Keratinocyte (primary cell): Measurements from ENCODE around the gene SNTB2. TPM values are rescaled to one million over a fixed set of nuclear protein-coding genes. Genes with fewer than 3 reads are reported as not detected.

ENCODE experiments used
- DNase-seq: peaks from one replicate; pipeline ENCODE4 v3.0.0-alpha.2; 2011; ENCODE audit warnings: low read depth, missing footprints, low spot score
- FAIRE-seq: peaks from 2 replicates; lab custom pipeline; 2011; peaks lifted over from hg19 to GRCh38; lab: Jason Lieb, UNC
- H2AFZ ChIP-seq: 2 replicates; pipeline ENCODE4 v1.6.0; 2012; ENCODE audit warnings: low read length, control low read depth, inconsistent platforms; ENCODE audit not compliant: control insufficient read depth
- H3K27ac ChIP-seq: 2 replicates; pipeline ENCODE4 v1.5.1; 2011; ENCODE audit warnings: low read length; ENCODE audit not compliant: control insufficient read depth, insufficient read depth
- H3K27me3 ChIP-seq: 3 replicates; pipeline ENCODE4 v1.6.0; 2011; ENCODE audit warnings: low read length; ENCODE audit not compliant: control insufficient read depth, insufficient read depth; ENCODE audit errors: extremely low read depth
- H3K36me3 ChIP-seq, 2 experiments: 2 replicates in 1 of 2; 3 replicates in 1 of 2; pipeline ENCODE4 v1.5.1; 2011; ENCODE audit warnings: low read length in 2 of 2, mild to moderate bottlenecking in 1 of 2; ENCODE audit not compliant: control insufficient read depth in 2 of 2, insufficient read depth in 2 of 2; ENCODE audit errors: extremely low read depth in 1 of 2
- H3K4me1 ChIP-seq: 3 replicates; pipeline ENCODE4 v1.5.1; 2011; ENCODE audit warnings: low read length; ENCODE audit not compliant: control insufficient read depth, insufficient read depth; ENCODE audit errors: extremely low read depth
- H3K4me2 ChIP-seq: 3 replicates; pipeline ENCODE4 v1.6.0; 2011; ENCODE audit warnings: low read depth, low read length; ENCODE audit not compliant: control insufficient read depth, insufficient read depth; ENCODE audit errors: extremely low read depth
- H3K4me3 ChIP-seq, 3 experiments: fragments of 200-600 bp in 1 of 3; sonication (generic) in 1 of 3; 2 replicates in 2 of 3; 3 replicates in 1 of 3; pipeline ENCODE4 v1.5.1; 2011 to 2016; ENCODE audit warnings: low read length in 3 of 3, mild to moderate bottlenecking in 3 of 3, control low read depth in 2 of 3, inconsistent platforms in 1 of 3, low read depth in 1 of 3, mixed read lengths in 1 of 3, mixed run types in 1 of 3, moderate library complexity in 1 of 3; ENCODE audit not compliant: control insufficient read depth in 2 of 3, insufficient read depth in 2 of 3; ENCODE audit errors: extremely low read depth in 1 of 3
- H3K79me2 ChIP-seq: 2 replicates; pipeline ENCODE4 v1.6.0; 2012; ENCODE audit warnings: low read length; ENCODE audit not compliant: control insufficient read depth, insufficient read depth
- H3K9ac ChIP-seq: 3 replicates; pipeline ENCODE4 v1.6.0; 2011; ENCODE audit warnings: low read length; ENCODE audit not compliant: control insufficient read depth, insufficient read depth; ENCODE audit errors: extremely low read depth
- H3K9me1 ChIP-seq: 3 replicates; pipeline ENCODE4 v1.6.0; 2011; ENCODE audit warnings: low read length; ENCODE audit not compliant: control insufficient read depth, insufficient read depth; ENCODE audit errors: extremely low read depth
- H3K9me3 ChIP-seq: 2 replicates; pipeline ENCODE4 v1.5.1; 2012; ENCODE audit warnings: low read depth, low read length; ENCODE audit not compliant: control insufficient read depth
- H4K20me1 ChIP-seq: 3 replicates; pipeline ENCODE4 v1.6.0; 2011; ENCODE audit warnings: low read length; ENCODE audit not compliant: control insufficient read depth, insufficient read depth; ENCODE audit errors: extremely low read depth
- CTCF ChIP-seq, 3 experiments: IDR thresholded peaks in 1 of 3; conservative IDR thresholded peaks in 1 of 3; optimal IDR thresholded peaks in 1 of 3; 2 replicates in 2 of 3; 3 replicates in 1 of 3; pipeline versions ENCODE3 to v1.5.1; 2011; ENCODE audit warnings: low read length in 3 of 3, mild to moderate bottlenecking in 3 of 3, moderate library complexity in 2 of 3, control low read depth in 1 of 3, inconsistent platforms in 1 of 3; ENCODE audit not compliant: insufficient read depth in 2 of 3; ENCODE audit errors: extremely low read depth in 1 of 3
- EZH2 ChIP-seq: IDR thresholded peaks from one replicate; pipeline ENCODE4 v1.6.1; 2012; ENCODE audit warnings: inconsistent platforms, mild to moderate bottlenecking, low read length, moderate library complexity
- dilution Hi-C: fragments of 300-500 bp; cut with MboI; formaldehyde crosslinking; loops from one replicate; pipeline ENCODE4 v1.7.0; 2020; ENCODE audit warnings: low sequenced_read_pairs; ENCODE audit not compliant: extremely low pct_ligation_motif_present
- polyA plus RNA-seq, 5 experiments: library from polyadenylated mRNA; depleted of rRNA in 3 of 5; stranded (reverse) in 3 of 5; stranded (forward) in 1 of 5; unstranded in 1 of 5; fragments of >200 nt; gene quantifications; 1 replicate in 1 of 5; 2 replicates in 3 of 5; 3 replicates in 1 of 5; pipeline versions ENCODE4 v1.2.1 to v1.2.3, GENCODE V29; 2011 to 2012; ENCODE audit warnings: missing spikeins in 2 of 5, low read depth in 1 of 5, low replicate concordance in 1 of 5
- small RNA-seq, 3 experiments: library from RNA; depleted of rRNA; stranded (forward); fragments of <200 nt; gene quantifications; one replicate each; pipeline ENCODE3, GENCODE V24; 2012; ENCODE audit warnings: low read depth in 3 of 3, low replicate concordance in 1 of 3; ENCODE audit not compliant: insufficient read length in 3 of 3

The SNTB2 gene
- polyA plus RNA-seq, 1 donor (not counting 4 experiments of a cell fraction or from before 2014, with no cell fraction given), result 15.9 TPM

- Histone ChIP-seq H3K4me2 (no peak within 1 kb of the TSS), H3K4me3 (no peak within 1 kb of the TSS), H3K36me3 (peaks cover 3 to 7% of the 10 kb centered on the region in 2 experiments), H3K9ac (no peak within 1 kb of the TSS), H3K27ac (no peak within 1 kb of the TSS), H3K9me3 (no peaks in the 10 kb centered on the region), H2AFZ (no peak within 1 kb of the TSS), H3K27me3 (no peaks in the 10 kb centered on the region), H4K20me1 (no peaks in the 10 kb centered on the region), H3K9me1 (peaks cover 2% of the 10 kb centered on the region), H3K4me1 (no peaks in the 10 kb centered on the region), H3K79me2 (no peaks in the 10 kb centered on the region)
- TF ChIP-seq EZH2 (no peak), CTCF (optimal IDR thresholded peaks at IDR 0.05 in 1 of 3, IDR thresholded peaks at IDR 0.05 in 1 of 3, conservative IDR thresholded peaks at IDR 0.05 in 1 of 3; ENCODE audit: extremely low read depth in 1 of 3, insufficient read depth in 2 of 3, low read length in 3 of 3) (no peak)
- dilution Hi-C loops, result no loop called here
- FAIRE-seq (no peak), DNase-seq (no peak)
Observed at GRCh38 chr16:69351309-69352027, 164.5 kb downstream of the SNTB2 start, which contains the start of gene TMED6. TSS of gene TMED6 (minus strand) at chr16:69351786. CDS start at chr16:69351753, 33 bp downstream.

Small RNA genes lying within 50 kb of the gene (small RNA-seq; reads per million reads assigned to genes)
- 0 reads per million in 3 experiments for gene RF00019
- gene RNU6-22P, result 0 to 1.5 (median 1.3) reads per million in 3 experiments

Other genes with a start within 250 kb of the SNTB2 start
- 132 to 278 TPM (median 143 TPM) in 3 replicates for gene HAS3, start 81.5 kb upstream of the SNTB2 start, polyA plus RNA-seq
- gene CHTF8, start 54.6 kb upstream of the SNTB2 start, polyA plus RNA-seq, result 96.0 to 120 TPM (median 118 TPM) in 3 replicates
- gene UTP4, start 54.5 kb upstream of the SNTB2 start, polyA plus RNA-seq, result 87.7 to 107 TPM (median 106 TPM) in 3 replicates
- 18.2 to 25.3 TPM (median 20.2 TPM) in 3 replicates for gene VPS4A, start 124.2 kb downstream of the SNTB2 start, polyA plus RNA-seq
- 3.0 to 8.8 TPM (median 4.1 TPM) in 3 replicates for gene PDF, start 143.4 kb downstream of the SNTB2 start, polyA plus RNA-seq
- 16.0 to 22.8 TPM (median 22.8 TPM) in 3 replicates for gene COG8, start 152.4 kb downstream of the SNTB2 start, polyA plus RNA-seq
- 17.2 to 31.3 TPM (median 26.9 TPM) in 3 replicates for gene NIP7, start 152.6 kb downstream of the SNTB2 start, polyA plus RNA-seq
- gene TMED6, start 164.6 kb downstream of the SNTB2 start, polyA plus RNA-seq, result 0.09 to 0.22 TPM in 2 of 3 replicates, not detected in the other
- 11.4 to 18.0 TPM (median 16.8 TPM) in 3 replicates for gene TERF2, start 198.8 kb downstream of the SNTB2 start, polyA plus RNA-seq
- gene CYB5B, start 237.5 kb downstream of the SNTB2 start, polyA plus RNA-seq, result 204 to 287 TPM (median 246 TPM) in 3 replicates